ENCODE data around the gene TMPRSS11B. TPM values are rescaled to one million over a fixed set of nuclear protein-coding genes. Genes with fewer than 3 reads are reported as not detected.
"Not testable (repeated sequence)": the region's sequence is repeated elsewhere in the genome, so short reads cannot be mapped to it uniquely, and the experiment has no call there.

TMPRSS11B gene
- polyA plus RNA-seq, 1 donor: 0.08 TPM

DNA sequence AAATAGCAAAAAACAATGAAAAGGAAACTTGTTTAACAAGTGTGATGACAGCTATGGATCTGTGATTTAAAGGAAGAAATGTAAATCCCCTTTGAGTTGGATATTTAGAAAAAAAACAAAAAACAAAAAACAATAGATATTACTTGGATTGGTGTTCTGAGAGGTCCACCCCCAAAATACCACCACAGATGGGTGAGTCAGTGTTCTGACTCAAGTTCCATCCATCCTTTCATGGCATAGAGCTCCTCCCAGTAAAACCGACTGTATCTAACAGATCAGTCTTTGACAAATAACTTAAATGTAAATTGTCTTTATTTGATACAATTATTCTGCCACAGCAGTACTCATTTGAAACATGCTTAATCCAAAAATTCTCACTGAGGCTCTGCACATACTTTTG lies 27.4 kb downstream of the TMPRSS11B start:
- no peak for DNase-seq

GRCh38 chr4:68216501-68216900 lies 29.0 kb downstream of the TMPRSS11B start:
- DNase-seq: no peak

DNA sequence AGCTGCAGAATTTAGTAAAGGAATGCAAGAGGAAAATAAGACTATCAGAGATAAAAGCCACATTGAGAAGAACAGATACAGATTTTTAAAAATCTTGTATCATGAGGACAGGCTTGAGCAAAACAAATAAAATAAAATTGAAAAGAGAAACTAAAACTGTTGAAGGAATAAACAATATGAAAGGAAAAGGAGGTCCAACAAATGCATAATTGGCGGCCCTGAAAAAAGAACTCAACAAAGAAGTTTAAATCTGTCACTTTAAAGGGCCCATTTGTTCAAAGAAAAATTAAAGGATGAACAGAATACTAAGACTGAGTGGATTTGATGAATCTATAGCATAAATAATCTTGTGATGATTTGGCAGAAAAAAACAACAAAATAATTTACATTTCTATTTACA lies 36.5 kb downstream of the TMPRSS11B start:
- no peak for DNase-seq

- DNase-seq: not testable (repeated sequence)
These were observed 51.2 kb downstream of the TMPRSS11B start for GRCh38 chr4:68194305-68194704.

DNA sequence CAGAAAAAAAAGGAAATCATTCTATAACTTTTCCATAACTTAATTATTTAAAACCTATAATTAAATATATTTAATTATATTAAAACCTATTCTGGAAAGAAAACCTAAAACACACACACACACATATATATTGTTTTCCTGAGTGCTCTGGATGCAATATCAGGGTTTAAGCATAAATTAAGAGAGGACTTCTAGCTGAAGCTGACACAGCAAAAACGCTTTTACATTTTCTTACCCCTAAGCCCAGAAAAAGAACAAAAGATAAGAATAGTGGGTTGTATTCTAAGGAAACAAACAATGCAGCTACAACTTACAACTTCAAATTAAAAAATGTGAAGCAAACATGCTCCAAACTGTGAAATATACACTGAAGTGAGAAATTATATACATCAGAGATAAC lies 52.3 kb downstream of the TMPRSS11B start:
- DNase-seq: no peak

- no peak for DNase-seq
These were observed 58.3 kb downstream of the TMPRSS11B start for GRCh38 chr4:68187145-68187544.

GRCh38 chr4:68184923-68185322 lies 60.6 kb downstream of the TMPRSS11B start:
- DNase-seq: no peak

DNA sequence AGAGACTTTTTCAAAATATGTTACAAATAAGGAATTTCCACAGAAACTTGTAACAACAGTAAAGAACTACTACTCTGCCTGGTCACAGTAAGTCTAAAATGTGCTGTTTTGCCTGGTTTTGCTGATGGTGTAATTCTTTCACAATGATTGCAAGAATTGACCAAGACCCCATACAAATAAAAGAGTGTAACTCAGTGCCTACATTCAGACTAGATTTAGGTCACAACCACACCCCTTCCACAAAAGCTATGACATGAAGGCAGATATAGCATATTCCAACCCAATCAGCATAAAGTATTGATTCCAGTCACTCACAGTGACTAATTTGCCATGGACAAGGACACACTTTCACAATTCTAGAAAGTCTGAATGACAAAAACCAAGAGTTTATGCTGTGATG lies 62.1 kb downstream of the TMPRSS11B start:
- DNase-seq: no peak

- DNase-seq: no peak
These were observed 63.1 kb downstream of the TMPRSS11B start for GRCh38 chr4:68182382-68182820.

- DNase-seq: peak; percentile 6
These were observed 64.5 kb downstream of the TMPRSS11B start for GRCh38 chr4:68180849-68181526.

DNA sequence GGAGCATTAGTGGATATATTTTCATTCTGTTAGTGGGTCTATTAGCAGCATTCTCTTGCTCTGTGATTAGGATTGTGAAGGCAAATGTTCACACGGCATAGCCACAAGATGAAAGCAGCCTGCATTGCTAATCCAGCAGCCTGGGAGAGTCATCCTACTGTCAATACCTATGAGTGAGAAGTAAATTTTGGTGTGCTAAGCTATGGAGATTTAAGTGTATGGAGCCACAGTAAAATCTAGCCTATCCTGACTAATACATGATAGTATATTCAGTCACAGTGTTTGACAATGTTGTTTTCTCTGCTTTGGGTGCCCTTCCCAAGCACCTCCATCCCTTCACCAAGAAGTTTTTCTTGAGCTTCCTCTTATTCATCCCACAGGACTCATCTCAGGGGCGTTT lies 68.6 kb downstream of the TMPRSS11B start:
- DNase-seq: no peak

Other genes starting within 250 kb of the TMPRSS11B start
- not detected for gene TMPRSS11F, start 115.8 kb downstream of the TMPRSS11B start, polyA plus RNA-seq (ENCODE audit: insufficient read length)
- 83.5 TPM for gene YTHDC1, start 104.4 kb upstream of the TMPRSS11B start, polyA plus RNA-seq (ENCODE audit: insufficient read length)
- gene TMPRSS11E, start 201.8 kb upstream of the TMPRSS11B start, polyA plus RNA-seq (ENCODE audit: insufficient read length): not detected